Activated naive CD8-positive, alpha-beta T cell treated with anti-CD3 and anti-CD28 coated beads, Interleukin-2, amount 10 ng/mL, durations not matched to agents 7 days and 5 days (primary cell): ENCODE data around the gene SMOC2. TPM values are rescaled to one million over a fixed set of nuclear protein-coding genes. Genes with fewer than 3 reads are reported as not detected.
"Not testable (repeated sequence)": the region's sequence is repeated elsewhere in the genome, so short reads cannot be mapped to it uniquely, and the experiment has no call there.

Source experiments
- ATAC-seq: fragments of 150-1000 bp; cut with Tn5 transposase; one replicate; pipeline ENCODE4 v1.10.0; 2021; ENCODE audit warnings: low read depth, moderate library complexity
- POLR2A ChIA-PET: fragments of 350-600 bp; sonication (Branson Sonifier 250); formaldehyde crosslinking; loops from one replicate; lab custom pipeline; 2021; ENCODE audit warnings: antibody characterized with exemption; lab: Charles Lee
- DNase-seq: peaks from one replicate; pipeline ENCODE4 v3.0.0; 2021
- H3K27ac Mint-ChIP-seq: one replicate; pipeline ENCODE4 v1.8.0; 2022; ENCODE audit warnings: mild to moderate bottlenecking, mixed read lengths
- H3K27me3 Mint-ChIP-seq: one replicate; pipeline ENCODE4 v1.8.0; 2022; ENCODE audit warnings: mild to moderate bottlenecking, moderate library complexity, mixed read lengths
- H3K36me3 Mint-ChIP-seq: one replicate; pipeline ENCODE4 v1.8.0; 2021; ENCODE audit warnings: mild to moderate bottlenecking, mixed read lengths
- H3K4me1 Mint-ChIP-seq: one replicate; pipeline ENCODE4 v1.8.0; 2021; ENCODE audit warnings: mixed read lengths
- H3K4me3 Mint-ChIP-seq: one replicate; pipeline ENCODE4 v1.8.0; 2022; ENCODE audit warnings: mild to moderate bottlenecking, moderate library complexity, mixed read lengths
- H3K9me3 Mint-ChIP-seq: one replicate; pipeline ENCODE4 v1.8.0; 2021; ENCODE audit warnings: mixed read lengths
- total RNA-seq, 2 experiments: library from RNA; stranded (reverse); gene quantifications; one replicate each; pipeline ENCODE4 v1.2.3, GENCODE V29; 2021

SMOC2 gene
- total RNA-seq, 2 experiments from 2014 or later = not detected

DNA sequence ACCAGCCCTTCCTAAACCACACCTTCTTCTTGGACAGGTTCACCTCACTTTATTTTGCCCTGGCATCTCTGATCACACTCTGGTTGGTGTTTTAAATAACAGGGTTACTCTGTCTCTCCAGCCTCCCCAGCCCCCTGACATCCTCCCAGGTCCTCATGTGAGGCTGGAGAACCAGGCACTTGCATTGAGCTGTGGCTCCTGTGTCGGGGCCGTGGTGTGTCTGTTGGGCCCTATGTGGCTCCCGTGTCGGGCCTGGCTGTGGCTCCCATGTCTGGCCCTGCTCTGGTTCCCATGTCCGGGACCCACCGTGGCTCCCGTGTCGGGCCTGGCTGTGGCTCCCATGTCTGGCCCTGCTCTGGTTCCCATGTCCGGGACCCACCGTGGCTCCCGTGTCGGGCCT is 170.0 kb downstream of the SMOC2 start:
- H3K9me3 Mint-ChIP-seq, H3K27ac Mint-ChIP-seq, POLR2A ChIA-PET, DNase-seq, H3K27me3 Mint-ChIP-seq, H3K36me3 Mint-ChIP-seq, ATAC-seq, H3K4me1 Mint-ChIP-seq, H3K4me3 Mint-ChIP-seq: not testable (repeated sequence)

DNA sequence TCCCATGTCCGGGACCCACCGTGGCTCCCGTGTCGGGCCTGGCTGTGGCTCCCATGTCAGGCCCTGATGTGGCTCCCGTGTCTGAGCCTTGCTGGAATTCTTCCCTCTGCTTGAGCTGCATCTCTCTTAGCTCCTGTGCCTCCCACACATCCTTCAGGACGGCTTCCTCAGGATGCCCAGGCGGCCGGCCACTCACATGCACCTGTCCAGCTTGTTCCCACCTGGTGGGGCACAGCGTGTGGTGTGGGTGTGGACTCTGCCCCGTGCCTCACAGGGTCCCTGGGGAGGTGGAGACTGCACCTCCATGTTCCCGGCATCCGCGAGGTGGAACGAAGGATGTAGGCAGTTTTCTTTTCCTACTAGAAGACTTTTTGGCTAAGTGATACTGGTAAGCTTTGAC is 170.7 kb downstream of the SMOC2 start:
- peaks cover 4% of the 10 kb centered on the region for H3K9me3 Mint-ChIP-seq
- POLR2A ChIA-PET = no interaction called here
- H3K27me3 Mint-ChIP-seq = peaks cover 4% of the 10 kb centered on the region

GRCh38 chr6:168612586-168612985 is 171.6 kb downstream of the SMOC2 start:
- Mint-ChIP-seq H3K4me1 (no peaks in the 10 kb centered on the region), H3K27ac (no peak overlapping the region), H3K9me3 (peaks cover 7% of the 10 kb centered on the region), H3K27me3 (peaks cover 4% of the 10 kb centered on the region), H3K36me3 (no peaks in the 10 kb centered on the region), H3K4me3 (no peak overlapping the region)
- POLR2A ChIA-PET = no interaction called here
- ATAC-seq (no peak), DNase-seq (no peak)

More for the DNA sequence above, 170.7 kb downstream of the SMOC2 start:
- Mint-ChIP-seq H3K36me3 (no peaks in the 10 kb centered on the region), H3K27ac (no peak overlapping the region), H3K4me1 (no peaks in the 10 kb centered on the region), H3K4me3 (no peak overlapping the region)
- ATAC-seq (no peak), DNase-seq (no peak)

DNA sequence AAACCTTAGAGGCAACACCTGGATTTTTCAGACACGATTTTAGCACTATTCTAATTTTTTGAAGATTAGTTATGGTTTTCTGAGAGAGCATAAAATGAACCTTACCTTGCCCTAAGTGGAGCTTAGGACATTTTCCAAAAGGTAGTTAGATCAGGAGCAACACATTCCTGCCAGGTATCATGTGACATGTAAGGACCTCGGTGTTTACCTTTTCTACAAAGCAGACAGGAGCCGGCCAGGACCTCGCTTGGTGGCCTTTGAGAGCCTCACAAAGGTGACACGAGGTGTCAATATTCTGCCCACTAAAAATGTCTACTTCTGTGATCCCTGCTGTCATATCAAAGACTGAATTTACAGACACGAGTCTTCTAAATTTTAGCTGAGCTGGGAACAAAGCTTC is 174.9 kb downstream of the SMOC2 start:
- Mint-ChIP-seq H3K4me3 (no peak overlapping the region), H3K4me1 (peaks cover 7% of the 10 kb centered on the region), H3K27ac (no peak overlapping the region), H3K36me3 (no peaks in the 10 kb centered on the region), H3K27me3 (peaks cover 2% of the 10 kb centered on the region), H3K9me3 (peaks cover 11% of the 10 kb centered on the region)
- DNase-seq (no peak), ATAC-seq (no peak)
- POLR2A ChIA-PET = no interaction called here

GRCh38 chr6:168616816-168617765 is 176.1 kb downstream of the SMOC2 start:
- Mint-ChIP-seq H3K27ac (no peak overlapping the region), H3K36me3 (peaks cover 2% of the 10 kb centered on the region), H3K4me3 (no peak overlapping the region), H3K27me3 (peaks cover 2% of the 10 kb centered on the region), H3K4me1 (peaks cover 7% of the 10 kb centered on the region), H3K9me3 (peaks cover 18% of the 10 kb centered on the region)
- no peak for ATAC-seq
- POLR2A ChIA-PET = no interaction called here
- no peak for DNase-seq

DNA sequence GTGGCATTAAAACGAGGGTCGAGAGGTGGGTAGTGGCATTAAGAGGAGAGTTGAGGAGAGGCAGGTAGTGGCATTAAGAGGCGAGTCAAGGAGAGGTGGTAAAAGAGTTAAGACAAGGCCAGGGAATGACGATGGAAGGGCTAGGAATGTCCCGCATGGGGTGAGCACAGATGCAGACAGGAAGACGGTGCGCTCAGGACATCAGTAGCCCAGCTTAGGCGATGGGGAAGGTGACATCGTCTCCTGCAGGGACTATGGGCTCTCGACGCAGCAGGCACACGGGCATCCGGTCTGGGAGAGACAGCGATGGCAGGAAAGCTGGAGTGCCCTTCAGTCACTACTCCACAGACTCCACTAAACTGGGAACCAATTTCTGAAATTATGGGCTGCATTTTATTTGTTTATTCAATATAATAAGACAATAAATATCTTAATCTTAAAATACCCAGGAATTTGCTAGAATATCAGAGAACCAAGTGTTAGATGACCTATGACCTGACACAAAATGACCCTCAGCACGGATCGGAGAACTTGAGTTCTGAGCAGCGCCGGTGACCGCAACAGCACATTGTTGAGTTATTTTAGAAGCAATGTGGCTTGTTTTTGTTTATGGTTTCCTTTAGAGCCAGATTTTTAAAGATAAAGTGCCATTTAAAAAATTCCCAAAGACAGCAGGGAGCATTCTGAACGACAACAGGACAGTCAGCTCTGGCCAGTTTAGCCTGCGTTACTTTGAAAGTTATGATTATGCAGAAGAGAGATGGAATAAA is 177.7 kb downstream of the SMOC2 start:
- no peak overlapping the region for H3K27ac Mint-ChIP-seq

GRCh38 chr6:168619560-168620314 is 178.8 kb downstream of the SMOC2 start:
- no peak for DNase-seq
- H3K27ac Mint-ChIP-seq = no peak overlapping the region

More for the DNA sequence above, 177.7 kb downstream of the SMOC2 start:
- no peak overlapping the region for H3K4me3 Mint-ChIP-seq
- ATAC-seq = no peak
- POLR2A ChIA-PET = no interaction called here
- peaks cover 2% of the 10 kb centered on the region for H3K27me3 Mint-ChIP-seq
- peaks cover 2% of the 10 kb centered on the region for H3K36me3 Mint-ChIP-seq
- DNase-seq = no peak
- peaks cover 18% of the 10 kb centered on the region for H3K9me3 Mint-ChIP-seq
- peaks cover 7% of the 10 kb centered on the region for H3K4me1 Mint-ChIP-seq

GRCh38 chr6:168620578-168620977 is 179.6 kb downstream of the SMOC2 start:
- Mint-ChIP-seq H3K27me3 (peaks cover 2% of the 10 kb centered on the region), H3K36me3 (peaks cover 2% of the 10 kb centered on the region), H3K4me1 (peaks cover 7% of the 10 kb centered on the region), H3K27ac (no peak overlapping the region), H3K9me3 (peaks cover 18% of the 10 kb centered on the region), H3K4me3 (no peak overlapping the region)
- DNase-seq (no peak), ATAC-seq (no peak)
- POLR2A ChIA-PET = no interaction called here

More at GRCh38 chr6:168619560-168620314, 178.8 kb downstream of the SMOC2 start:
- POLR2A ChIA-PET = no interaction called here
- peaks cover 18% of the 10 kb centered on the region for H3K9me3 Mint-ChIP-seq
- H3K36me3 Mint-ChIP-seq = peaks cover 2% of the 10 kb centered on the region
- peak; percentile 63 for ATAC-seq
- peaks cover 2% of the 10 kb centered on the region for H3K27me3 Mint-ChIP-seq
- peaks cover 7% of the 10 kb centered on the region for H3K4me1 Mint-ChIP-seq
- no peak overlapping the region for H3K4me3 Mint-ChIP-seq

GRCh38 chr6:168623736-168624135 is 182.8 kb downstream of the SMOC2 start:
- peaks cover 2% of the 10 kb centered on the region for H3K36me3 Mint-ChIP-seq
- peaks cover 10% of the 10 kb centered on the region for H3K9me3 Mint-ChIP-seq
- DNase-seq (no peak), ATAC-seq (no peak)
- no peak overlapping the region for H3K27ac Mint-ChIP-seq
- POLR2A ChIA-PET = no interaction called here
- peaks cover 7% of the 10 kb centered on the region for H3K4me1 Mint-ChIP-seq
- peaks cover 2% of the 10 kb centered on the region for H3K27me3 Mint-ChIP-seq
- H3K4me3 Mint-ChIP-seq = no peak overlapping the region

- H3K27ac Mint-ChIP-seq = no peak overlapping the region
- POLR2A ChIA-PET = no interaction called here
- H3K27me3 Mint-ChIP-seq = peaks cover 2% of the 10 kb centered on the region
- DNase-seq (no peak), ATAC-seq (no peak)
- no peak overlapping the region for H3K4me3 Mint-ChIP-seq
- H3K36me3 Mint-ChIP-seq = peaks cover 2% of the 10 kb centered on the region
- peaks cover 3% of the 10 kb centered on the region for H3K4me1 Mint-ChIP-seq
- peaks cover 7% of the 10 kb centered on the region for H3K9me3 Mint-ChIP-seq
These were observed 183.6 kb downstream of the SMOC2 start for GRCh38 chr6:168624540-168624939.

DNA sequence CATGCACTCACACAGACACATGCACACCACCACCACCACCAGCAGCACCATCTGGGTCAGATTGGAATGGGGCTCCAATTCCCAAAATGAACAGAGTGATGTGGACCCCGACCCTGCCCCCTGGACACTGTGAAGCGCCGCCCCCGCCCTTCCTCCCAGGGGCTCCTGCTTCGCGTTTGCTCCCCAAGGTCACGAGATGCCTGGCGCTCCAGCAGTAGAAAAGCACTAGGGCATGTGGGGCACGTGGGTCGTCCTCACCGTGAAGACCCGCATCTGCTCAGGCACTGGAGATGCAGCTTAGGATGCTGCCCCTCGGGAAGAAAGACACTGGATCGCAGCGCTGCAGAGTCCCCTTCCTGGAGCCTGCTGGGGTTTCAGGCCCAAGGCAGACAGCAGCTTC is 184.0 kb downstream of the SMOC2 start:
- no peak overlapping the region for H3K4me3 Mint-ChIP-seq
- peaks cover 7% of the 10 kb centered on the region for H3K9me3 Mint-ChIP-seq
- H3K27ac Mint-ChIP-seq = no peak overlapping the region
- no peaks in the 10 kb centered on the region for H3K4me1 Mint-ChIP-seq
- ATAC-seq = no peak
- peaks cover 2% of the 10 kb centered on the region for H3K36me3 Mint-ChIP-seq
- POLR2A ChIA-PET = no interaction called here
- H3K27me3 Mint-ChIP-seq = peaks cover 2% of the 10 kb centered on the region
- no peak for DNase-seq

GRCh38 chr6:168625602-168626001 is 184.6 kb downstream of the SMOC2 start:
- Mint-ChIP-seq H3K27me3 (no peaks in the 10 kb centered on the region), H3K4me1 (no peaks in the 10 kb centered on the region), H3K36me3 (peaks cover 2% of the 10 kb centered on the region), H3K4me3 (no peak overlapping the region), H3K9me3 (peaks cover 7% of the 10 kb centered on the region), H3K27ac (no peak overlapping the region)
- DNase-seq = no peak
- ATAC-seq = no peak
- POLR2A ChIA-PET = no interaction called here

DNA sequence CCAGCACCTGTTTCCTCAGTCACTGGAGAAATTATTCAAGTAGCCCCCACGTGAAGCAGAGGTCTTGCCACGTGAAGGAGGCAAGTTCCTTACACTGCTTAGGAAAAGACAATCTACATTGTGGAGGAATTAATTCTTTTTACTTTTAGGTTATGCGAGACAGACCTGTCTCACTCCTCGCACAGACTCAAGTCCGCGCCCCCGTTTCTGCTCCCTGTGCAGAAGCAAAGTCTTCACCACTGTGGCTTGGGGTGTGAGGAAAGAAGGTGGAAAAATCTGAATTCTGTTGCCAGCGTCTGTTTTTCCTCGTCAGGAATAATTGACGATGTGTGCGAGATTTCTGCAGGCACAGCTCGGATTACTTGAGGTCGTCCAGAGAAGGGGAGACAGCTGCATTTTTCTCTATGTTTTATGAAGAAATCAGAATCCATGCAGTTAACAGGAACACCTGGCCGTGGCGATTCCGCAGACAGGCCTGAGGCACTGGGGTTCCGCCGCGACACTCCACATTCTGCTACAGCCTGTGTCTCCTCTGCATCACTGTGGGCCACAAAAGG is 185.1 kb downstream of the SMOC2 start:
- DNase-seq (no peak), ATAC-seq (no peak)
- Mint-ChIP-seq H3K4me3 (no peak overlapping the region), H3K9me3 (peaks cover 6% of the 10 kb centered on the region), H3K27ac (no peak overlapping the region), H3K4me1 (no peaks in the 10 kb centered on the region), H3K36me3 (peaks cover 2% of the 10 kb centered on the region), H3K27me3 (no peaks in the 10 kb centered on the region)
- POLR2A ChIA-PET = no interaction called here
